Measurements from ENCODE around the gene NAMPT. TPM values are rescaled to one million over a fixed set of nuclear protein-coding genes. Genes with fewer than 3 reads are reported as not detected.
"Not testable (repeated sequence)": the region's sequence is repeated elsewhere in the genome, so short reads cannot be mapped to it uniquely, and the experiment has no call there.

NAMPT gene
- polyA plus RNA-seq, 2 of the 4 experiments (the other 2 are of a cell fraction): 213 to 274 TPM

GRCh38 chr7:106326594-106327537 lies 42.1 kb upstream of the NAMPT start:
- H3K4me2 ChIP-seq: peak overlapping the region; percentile 32; the same call in 2 of the 3 replicates
- no peak overlapping the region for H3K4me3 ChIP-seq
- no peak for DNase-seq (ENCODE audit: low read depth in 1 of 2, low spot score in 1 of 2)
- 74% methylated on average over 7 of the region's 7 CpGs for WGBS (ENCODE audit: missing lambda C conversion rate)
- peak overlapping the region; percentile 32 to 59; a peak in 5 of 6 replicates for H3K27ac ChIP-seq
- FAIRE-seq: no peak
- CTCF ChIA-PET: interaction anchor here (1.0 to 1.1 kb wide), 3 partner anchors 11 to 160 kb away, joined by 3 to 4 read pairs (median 3); no protein-coding TSS in a partner anchor
- peaks cover 33% of the 10 kb centered on the region for H3K4me1 ChIP-seq
- ATAC-seq: no peak
- no peaks in the 10 kb centered on the region for H3K9me3 ChIP-seq
- POLR2A ChIA-PET: no interaction called here
- TF ChIP-seq BCL3 (IDR thresholded peaks at IDR 0.05) (no peak), HEYL (CRISPR knock-in tag; IDR thresholded peaks at IDR 0.05) (no peak), HOXB13 (CRISPR knock-in tag; IDR thresholded peaks at IDR 0.05; ENCODE audit: low read depth) (no peak), ZC3H11A (IDR thresholded peaks at IDR 0.05) (no peak), HOXB5 (CRISPR knock-in tag; IDR thresholded peaks at IDR 0.05) (no peak), ZSCAN20 (CRISPR knock-in tag; IDR thresholded peaks at IDR 0.05) (no peak), CBX8 (IDR thresholded peaks at IDR 0.05) (no peak), NFE2L2 (conservative IDR thresholded peaks at IDR 0.05; ENCODE audit: low read length) (no peak), CHD4 (IDR thresholded peaks at IDR 0.05; ENCODE audit: borderline replicate concordance) (no peak), CEBPB (IDR thresholded peaks at IDR 0.05) (no peak), JUNB (IDR thresholded peaks at IDR 0.05) (no peak), ZFP36 (IDR thresholded peaks at IDR 0.05; ENCODE audit: borderline replicate concordance, partially characterized antibody) (no peak), JUN (IDR thresholded peaks at IDR 0.05) (no peak), NPAS2 (CRISPR knock-in tag; IDR thresholded peaks at IDR 0.05; ENCODE audit: borderline replicate concordance) (no peak), RNF2 (IDR thresholded peaks at IDR 0.05; ENCODE audit: borderline replicate concordance, low read depth) (no peak), BHLHE40 (IDR thresholded peaks at IDR 0.05; ENCODE audit: low read depth, low read length) (no peak), MAX (IDR thresholded peaks at IDR 0.05) (no peak), FOSL2 (IDR thresholded peaks at IDR 0.05) (no peak), FOSL2 (CRISPR knock-in tag; IDR thresholded peaks at IDR 0.05) (no peak), POLR2A (IDR thresholded peaks at IDR 0.05; ENCODE audit: low read length) (no peak)

GRCh38 chr7:106324509-106324908 lies 39.7 kb upstream of the NAMPT start:
- DNase-seq (ENCODE audit: low read depth in 1 of 2, low spot score in 1 of 2); H3K27ac ChIP-seq; ATAC-seq; CTCF ChIA-PET; H3K4me3 ChIP-seq; POLR2A ChIA-PET; H3K4me2 ChIP-seq; FAIRE-seq; H3K9me3 ChIP-seq: not testable (repeated sequence)
- WGBS (ENCODE audit: missing lambda C conversion rate): 94% methylated on average over 2 of the region's 2 CpGs
- peaks cover 21% of the 10 kb centered on the region for H3K4me1 ChIP-seq

- DNase-seq (ENCODE audit: low read depth in 1 of 2, low spot score in 1 of 2); H3K4me3 ChIP-seq; POLR2A ChIA-PET; H3K4me2 ChIP-seq; H3K4me1 ChIP-seq; ATAC-seq; H3K9me3 ChIP-seq; FAIRE-seq: not testable (repeated sequence)
- WGBS (ENCODE audit: missing lambda C conversion rate): 52% methylated on average over 9 of the region's 9 CpGs
- CTCF ChIA-PET: interaction anchor here (2.0 kb wide), 1 partner anchor 14 kb away, joined by 6 read pairs; no protein-coding TSS in a partner anchor
- peak overlapping the region in 1 of 2 experiments; percentile 46; a peak in 1 of 6 replicates for H3K27ac ChIP-seq
- TF ChIP-seq MAFK (IDR thresholded peaks at IDR 0.05; ENCODE audit: partially characterized antibody): peak; percentile 63
Observed at GRCh38 chr7:106320254-106320770, 35.5 kb upstream of the NAMPT start.

Data from A549 (cell line).